Endometrial microvascular endothelial cells (primary cell): Measurements from ENCODE around the gene CYB561D2. TPM values are rescaled to one million over a fixed set of nuclear protein-coding genes. Genes with fewer than 3 reads are reported as not detected.

Experiments
- in situ Hi-C: cut with HindIII; loops from 2 replicates; pipeline ENCODE4 v1.10.0; 2017; ENCODE audit warnings: low sequenced_read_pairs, low pct_unique_long_range_greater_than_20kb; ENCODE audit errors: inconsistent ontology term
- total RNA-seq: library from RNA; depleted of rRNA; stranded (reverse); fragments of >200 nt; gene quantifications from one replicate; pipeline ENCODE4 v1.2.3, GENCODE V29; 2015; ENCODE audit errors: inconsistent ontology term

Gene CYB561D2
- total RNA-seq, 1 donor from 2014 or later: 40.8 TPM

DNA sequence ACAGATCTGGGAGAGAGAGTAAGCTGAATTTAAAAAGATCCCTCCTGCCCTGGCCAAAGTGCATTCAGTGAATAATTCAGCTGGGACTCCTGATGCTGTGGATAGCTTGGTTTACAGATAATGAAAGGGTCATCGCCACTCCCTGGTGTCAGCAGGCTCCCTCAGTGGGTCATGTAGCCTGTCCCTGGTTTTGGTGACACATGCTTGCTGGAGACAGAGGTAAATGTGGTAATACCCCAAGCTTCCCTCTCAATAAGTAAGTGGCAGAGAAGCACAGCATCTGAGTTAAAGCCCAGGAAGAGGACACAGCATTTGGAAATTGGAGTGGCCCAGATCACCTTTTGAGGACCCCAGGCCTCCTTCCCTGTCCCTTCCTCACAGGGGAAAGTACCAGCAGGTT, 6.8 kb downstream of the CYB561D2 start:
- in situ Hi-C loops: no loop called here

- in situ Hi-C loops: no loop called here
Observed at GRCh38 chr3:50358355-50358910, 7.8 kb downstream of the CYB561D2 start.

DNA sequence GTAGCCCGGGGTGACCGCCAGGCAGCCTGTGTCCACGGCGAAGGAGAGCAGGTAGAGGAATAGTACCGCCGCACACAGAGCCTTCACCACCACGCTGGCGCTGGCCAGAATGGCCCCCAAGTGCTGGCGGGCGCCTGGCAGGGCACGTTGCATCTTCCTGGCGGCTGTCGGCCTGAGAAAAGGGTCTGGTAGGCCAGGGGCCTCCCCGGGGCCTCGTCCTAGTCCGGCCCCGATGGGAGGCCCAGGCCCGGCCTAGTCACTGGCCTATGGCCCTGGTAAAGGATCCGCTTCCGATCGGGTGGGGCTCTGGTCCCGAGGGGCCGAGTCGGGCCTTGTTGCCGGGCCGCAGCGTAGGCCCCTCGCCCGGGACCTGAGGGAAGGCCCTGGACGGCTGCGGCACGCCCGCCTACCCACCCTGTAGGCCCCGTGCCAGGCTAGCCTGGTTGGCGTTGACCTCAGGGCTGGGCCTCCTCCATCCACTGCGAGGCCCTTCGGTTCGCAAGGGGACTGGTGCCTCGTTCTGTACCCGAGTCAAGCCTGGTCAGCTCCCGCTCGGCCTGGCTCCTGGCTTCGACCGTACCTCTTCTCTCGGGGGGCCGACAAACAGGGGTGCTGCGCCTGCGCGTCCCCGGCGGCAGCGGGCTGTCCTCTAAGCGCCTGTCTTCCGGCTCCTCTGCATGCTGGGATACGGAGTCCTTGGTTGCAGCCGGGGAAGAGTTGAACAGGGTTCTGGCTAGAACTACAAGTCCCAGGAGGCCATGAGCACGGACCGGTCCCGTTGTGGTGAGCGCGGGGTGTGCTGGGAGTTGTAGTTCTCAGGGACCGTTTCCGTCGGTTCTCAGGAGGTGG, 8.5 kb downstream of the CYB561D2 start, which contains the start of gene TMEM115:
Gene TMEM115, minus strand, starts transcription at position 611 of the 849 bp plus-strand sequence. Its CDS starts 458 bp downstream, at position 153.
- in situ Hi-C loops: no loop called here

DNA sequence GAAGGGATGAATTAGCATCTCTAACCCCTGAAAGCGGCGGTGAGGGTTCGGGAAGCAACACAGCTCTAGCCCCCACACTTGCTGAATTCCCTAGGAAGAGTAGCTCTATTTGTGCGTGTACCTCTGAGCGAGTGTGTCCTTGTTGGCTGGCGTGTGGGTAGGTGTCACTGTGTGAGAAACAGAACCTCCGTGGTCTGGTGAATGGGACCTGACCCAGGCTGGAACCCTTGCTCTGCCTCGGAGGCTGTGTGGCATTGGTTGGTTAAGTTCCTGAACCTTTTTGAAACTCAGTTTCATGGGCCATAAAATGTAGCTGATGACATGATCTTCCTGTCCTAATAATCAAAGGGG, 9.1 kb downstream of the CYB561D2 start:
- in situ Hi-C loops: no loop called here

DNA sequence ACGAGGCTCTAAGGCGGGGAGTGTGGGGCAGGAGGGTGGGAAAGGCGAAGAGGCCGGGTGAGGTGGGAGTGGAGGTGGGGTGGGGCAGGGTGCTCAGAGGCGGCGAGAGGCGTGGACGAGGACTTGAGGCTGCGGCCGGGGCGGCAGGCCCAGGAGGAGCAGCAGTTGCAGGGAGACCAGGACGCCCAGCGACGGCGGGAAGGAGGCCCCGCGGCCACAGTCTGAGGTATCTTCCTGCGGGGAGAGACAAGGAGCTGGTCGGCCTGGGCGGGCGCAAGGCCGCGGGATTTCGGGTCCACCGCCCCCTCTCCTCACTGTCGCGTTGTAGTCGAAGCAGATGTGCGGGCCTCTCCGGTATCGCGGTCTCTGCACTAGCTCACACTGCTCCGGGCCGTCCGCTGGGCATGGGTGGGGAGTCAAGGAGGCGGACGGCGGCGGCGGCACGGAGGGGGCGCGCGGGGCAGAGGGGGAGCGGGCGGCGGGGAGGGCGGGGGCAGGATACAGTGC, 14.0 kb downstream of the CYB561D2 start:
- in situ Hi-C loops: no loop called here

DNA sequence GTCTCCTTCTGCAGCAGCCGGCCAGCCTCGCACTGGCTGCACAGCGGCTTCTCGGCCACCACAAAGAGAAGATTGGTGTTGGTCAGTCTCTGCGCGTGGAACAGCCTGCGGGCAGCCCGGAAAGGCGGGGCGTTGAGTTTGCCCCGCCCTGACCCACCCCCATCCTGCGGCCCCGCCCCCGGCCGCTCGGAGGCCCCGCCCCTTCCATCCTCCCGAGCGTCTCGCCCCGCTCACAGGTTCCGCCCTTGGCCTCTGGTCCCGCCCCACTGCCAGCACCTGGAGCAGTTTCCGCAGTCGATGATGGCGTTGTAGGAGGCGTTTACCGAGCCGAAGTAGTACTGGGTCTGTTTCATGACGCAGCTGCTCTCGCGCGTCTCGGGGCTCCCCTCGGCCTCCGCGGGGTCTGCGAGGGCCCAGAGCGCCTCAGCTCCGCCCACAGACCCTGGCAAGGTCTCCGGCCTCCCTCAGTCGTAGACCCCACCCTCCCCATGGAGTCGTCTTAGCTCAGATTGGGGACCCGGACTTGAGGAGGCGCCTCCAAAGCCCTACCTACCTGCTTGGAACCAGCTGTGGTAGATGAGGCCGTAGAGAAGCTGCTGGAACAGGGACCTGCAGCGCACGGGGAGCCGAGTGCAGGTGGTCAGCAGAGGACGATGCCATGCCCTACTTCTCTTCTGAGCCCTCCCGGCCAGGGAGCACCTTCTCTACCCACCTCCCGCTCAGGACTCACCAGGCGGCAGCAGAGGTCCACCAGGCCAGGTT, 14.6 kb downstream of the CYB561D2 start:
- in situ Hi-C loops: no loop called here

DNA sequence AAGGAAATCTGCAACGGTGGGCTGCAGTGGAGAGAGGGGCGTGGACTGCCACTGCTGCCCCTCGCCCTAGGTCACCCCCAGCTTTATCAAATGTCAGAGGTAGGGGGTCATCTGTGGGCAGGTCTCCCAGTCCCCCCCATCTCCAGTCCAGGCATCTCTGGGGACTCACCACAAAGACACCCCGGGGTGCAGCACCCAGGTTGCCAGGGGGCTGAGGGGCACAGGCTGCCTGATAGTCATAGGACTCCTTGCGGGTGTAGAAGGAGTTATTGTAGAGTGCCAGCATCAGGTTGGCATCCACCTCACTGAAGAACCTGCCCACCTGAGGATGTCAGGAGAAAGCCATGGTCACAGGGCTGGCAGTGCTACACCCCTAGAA, 15.2 kb downstream of the CYB561D2 start:
- in situ Hi-C loops: no loop called here

- in situ Hi-C loops: no loop called here
Observed at GRCh38 chr3:50369012-50369670, 18.5 kb downstream of the CYB561D2 start.

GRCh38 chr3:50370594-50370993, 19.9 kb downstream of the CYB561D2 start:
- in situ Hi-C loops: no loop called here

- in situ Hi-C loops: no loop called here
Observed at GRCh38 chr3:50371133-50371685, 20.5 kb downstream of the CYB561D2 start.

- in situ Hi-C loops: no loop called here
Observed at GRCh38 chr3:50372349-50372748, 21.7 kb downstream of the CYB561D2 start.

GRCh38 chr3:50373146-50374051, 22.7 kb downstream of the CYB561D2 start:
- in situ Hi-C loops: no loop called here

DNA sequence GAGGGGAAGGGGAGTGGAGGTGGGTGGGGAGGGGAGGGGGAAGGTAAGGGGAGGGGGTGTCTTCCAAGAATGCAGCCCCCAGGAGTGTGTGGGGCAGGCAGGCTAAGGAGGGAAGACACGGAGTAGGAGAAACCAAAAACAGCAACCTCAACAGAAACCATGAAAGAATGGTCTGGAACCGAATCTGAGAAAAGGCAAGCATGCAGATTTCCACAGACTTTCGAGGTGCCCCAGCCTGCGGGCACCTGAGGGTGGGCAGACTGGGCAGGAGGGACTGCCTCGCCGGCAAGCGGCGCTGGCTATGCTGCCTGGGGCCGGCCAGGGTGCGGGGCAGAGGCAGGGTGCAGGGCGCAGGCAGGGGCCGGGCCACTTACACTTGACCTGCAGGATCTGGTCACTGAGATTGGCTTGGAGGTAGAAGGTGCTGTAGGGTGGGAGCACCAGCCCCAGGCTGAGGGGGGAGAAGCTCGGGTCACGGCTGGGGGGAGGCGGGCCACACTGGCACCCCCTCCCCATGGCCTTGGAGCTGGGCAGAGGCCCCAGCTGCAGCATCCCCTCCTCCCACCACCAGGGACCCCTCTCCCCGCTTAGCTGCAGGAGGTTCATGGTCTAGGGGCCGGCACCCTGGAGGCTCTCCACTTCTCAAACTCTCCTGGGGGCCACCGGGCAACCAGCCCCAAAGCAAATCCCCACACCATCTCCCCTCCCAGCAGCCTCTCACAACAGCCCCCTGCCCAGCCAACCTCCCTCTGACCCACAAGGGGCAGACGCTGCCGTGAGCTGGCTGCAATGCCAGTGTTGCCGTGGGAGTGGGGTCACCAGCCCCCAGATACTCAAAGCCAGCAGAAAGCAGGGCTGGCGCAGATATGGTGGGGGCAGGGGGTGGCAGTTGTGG, 23.9 kb downstream of the CYB561D2 start:
- in situ Hi-C loops: no loop called here

GRCh38 chr3:50375258-50375931, 24.7 kb downstream of the CYB561D2 start:
- in situ Hi-C loops: no loop called here

DNA sequence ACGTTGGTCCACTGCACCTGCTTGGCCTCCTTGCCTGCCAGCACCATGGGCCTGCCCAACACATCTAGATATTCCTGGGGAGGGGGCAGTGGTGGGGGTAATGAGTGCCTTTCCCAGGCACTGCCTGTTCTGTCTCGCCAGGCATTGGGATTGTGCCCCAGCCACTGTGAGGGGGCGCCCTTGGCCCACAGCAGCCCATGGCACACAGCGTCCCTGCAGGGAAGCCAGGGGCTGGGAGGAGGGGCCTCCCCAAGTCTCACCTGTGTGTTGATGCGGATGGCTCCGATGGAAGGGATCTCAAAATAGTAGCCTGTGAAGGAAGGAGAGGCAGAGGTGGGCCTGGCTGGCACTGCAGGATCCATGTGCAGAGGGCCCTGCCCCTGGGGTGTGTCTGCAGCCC, 27.4 kb downstream of the CYB561D2 start:
- in situ Hi-C loops: no loop called here

GRCh38 chr3:50378757-50379156, 28.1 kb downstream of the CYB561D2 start:
- in situ Hi-C loops: no loop called here
